Gastrocnemius medialis (tissue), 4 donors: ENCODE results near the gene STOX1. TPM values are rescaled to one million over a fixed set of nuclear protein-coding genes. Genes with fewer than 3 reads are reported as not detected.
"Not testable (repeated sequence)": the region's sequence is repeated elsewhere in the genome, so short reads cannot be mapped to it uniquely, and the experiment has no call there.

Experiments used
- ATAC-seq, 2 donors: fragments of 150-250 bp; one replicate each; pipeline ENCODE4 v1.9.1; 2016
- DNase-seq, 2 donors: peaks; one replicate each; pipeline ENCODE4 v3.0.0-alpha.2; 2019
- H3K27ac ChIP-seq, 4 donors: fragments of 200-600 bp; sonication (generic); 1 replicate in 1 of 4; 2 replicates in 3 of 4; pipeline ENCODE4 v1.5.1; 2016 to 2018; ENCODE audit warnings: mild to moderate bottlenecking in 2 of 4, moderate library complexity in 1 of 4
- H3K27me3 ChIP-seq, 3 donors: fragments of 200-600 bp; sonication (generic) in 2 of 3; 1 replicate in 1 of 3; 2 replicates in 2 of 3; pipeline versions ENCODE4 v1.5.1 to v1.6.0; 2016 to 2019; ENCODE audit warnings: mild to moderate bottlenecking in 1 of 3, moderate library complexity in 1 of 3
- H3K36me3 ChIP-seq, 2 donors: fragments of 200-600 bp; sonication (generic) in 1 of 2; one replicate each; pipeline ENCODE4 v1.5.1; 2017 to 2018
- H3K4me1 ChIP-seq, 2 donors: fragments of 200-600 bp; sonication (generic) in 1 of 2; one replicate each; pipeline ENCODE4 v1.5.1; 2016 to 2017; ENCODE audit warnings: mild to moderate bottlenecking in 2 of 2
- H3K4me3 ChIP-seq, 4 donors: fragments of 200-600 bp; sonication (generic) in 3 of 4; 1 replicate in 1 of 4; 2 replicates in 3 of 4; pipeline ENCODE4 v1.5.1; 2016 to 2019; ENCODE audit warnings: mild to moderate bottlenecking in 2 of 4
- H3K9me3 ChIP-seq, 3 donors: fragments of 200-600 bp; sonication (generic) in 2 of 3; 1 replicate in 1 of 3; 2 replicates in 2 of 3; pipeline ENCODE4 v1.5.1; 2016 to 2019
- CTCF ChIP-seq, 5 experiments: fragments of 450-650 bp in 3 of 5; fragments of 200-600 bp in 2 of 5; sonication (generic) in 2 of 5; IDR thresholded peaks in 4 of 5; conservative IDR thresholded peaks in 1 of 5; 1 replicate in 4 of 5; 2 replicates in 1 of 5; pipeline ENCODE4 v1.5.1; 2016 to 2019; ENCODE audit warnings: antibody characterized with exemption in 5 of 5, mild to moderate bottlenecking in 3 of 5, moderate library complexity in 3 of 5
- POLR2A ChIP-seq, 2 donors: fragments of 450-650 bp; IDR thresholded peaks; one replicate each; pipeline ENCODE4 v1.6.1; 2017; ENCODE audit warnings: antibody characterized with exemption in 2 of 2, mild to moderate bottlenecking in 2 of 2, moderate library complexity in 2 of 2
- in situ Hi-C, 4 donors: fragments of 200-750 bp; cut with MboI; loops; one replicate each; pipeline versions ENCODE4 v1.15.0 to v1.8.0; 2017; ENCODE audit warnings: low sequenced_read_pairs in 4 of 4
- intact Hi-C: fragments of 100-400 bp; cut with DNase I; formaldehyde crosslinking; loops from one replicate; pipeline ENCODE4 v1.15.1; 2023; ENCODE audit warnings: low total_unique reads
- total RNA-seq, 4 donors: library from RNA; depleted of rRNA; stranded (reverse); fragments of >200 nt; gene quantifications; one replicate each; pipeline versions ENCODE4 v1.1.0 to v1.2.3, GENCODE V29; 2016

The STOX1 gene
- total RNA-seq, 4 donors from 2014 or later = 0.10 to 1.5 (median 1.1) TPM

GRCh38 chr10:68901105-68901927, 74.0 kb downstream of the STOX1 start, which contains the start of gene DDX50:
Gene DDX50, plus strand, starts transcription at chr10:68901315. Its CDS starts 70 bp downstream, at chr10:68901385.
- peak; percentile 98 to 99 for DNase-seq
- Histone ChIP-seq H3K4me1 (peaks cover 18 to 26% of the 10 kb centered on the region in 2 donors), H3K4me3 (peak within 1 kb of the TSS; percentile 92 to 98 (median 96)), H3K9me3 (no peaks in the 10 kb centered on the region), H3K27ac (peak within 1 kb of the TSS; percentile 93 to 99 (median 98)), H3K36me3 (no peaks in the 10 kb centered on the region), H3K27me3 (no peaks in the 10 kb centered on the region)
- intact Hi-C loops (loop anchor here (2.0 to 10.0 kb wide), 2 partner anchors 181 to 497 kb away; partner anchors contain the start of genes CCAR1 and RUFY2), in situ Hi-C loops (loop anchor here in 1 of 4 donors (25.0 kb wide), 1 partner anchor 164 kb away; no protein-coding TSS in a partner anchor)
- peak; percentile 99 for ATAC-seq
- TF ChIP-seq CTCF (IDR thresholded peaks at IDR 0.05 in 4 of 5, conservative IDR thresholded peaks at IDR 0.05 in 1 of 5) = peak in 4 of 5 experiments; percentile 13 to 37 (median 16)
- peak; percentile 77 to 82 for TF ChIP-seq POLR2A (IDR thresholded peaks at IDR 0.05)

- DNase-seq = no peak
- intact Hi-C loops = loop anchor here (10.0 kb wide), 1 partner anchor 498 kb away; the partner anchor contains the start of gene RUFY2
- H3K4me3 ChIP-seq = peak overlapping the region in 2 of 4 donors; percentile 92 to 93
- no peaks in the 10 kb centered on the region for H3K9me3 ChIP-seq
- TF ChIP-seq POLR2A (IDR thresholded peaks at IDR 0.05) (no peak), CTCF (IDR thresholded peaks at IDR 0.05 in 4 of 5, conservative IDR thresholded peaks at IDR 0.05 in 1 of 5) (no peak)
- no peaks in the 10 kb centered on the region for H3K27me3 ChIP-seq
- H3K36me3 ChIP-seq = peaks cover 0 to 8% of the 10 kb centered on the region in 2 donors
- no peak for ATAC-seq
- in situ Hi-C loops = loop anchor here in 1 of 4 donors (25.0 kb wide), 1 partner anchor 165 kb away; no protein-coding TSS in a partner anchor
- H3K27ac ChIP-seq = peak overlapping the region; percentile 93 to 99 (median 98)
- H3K4me1 ChIP-seq = peaks cover 18 to 26% of the 10 kb centered on the region in 2 donors
These were observed 75.1 kb downstream of the STOX1 start for GRCh38 chr10:68902382-68902781.

- H3K4me1 ChIP-seq = no peaks in the 10 kb centered on the region
- no peak overlapping the region for H3K27ac ChIP-seq
- DNase-seq (no peak), ATAC-seq (no peak)
- no peak overlapping the region for H3K4me3 ChIP-seq
- intact Hi-C loops = no loop called here
- no peak for TF ChIP-seq POLR2A (IDR thresholded peaks at IDR 0.05)
- TF ChIP-seq CTCF (IDR thresholded peaks at IDR 0.05 in 4 of 5, conservative IDR thresholded peaks at IDR 0.05 in 1 of 5) = no peak
- in situ Hi-C loops = loop anchor here in 1 of 4 donors (25.0 kb wide), 1 partner anchor 187 kb away; no protein-coding TSS in a partner anchor
- H3K36me3 ChIP-seq = peaks cover 0 to 20% of the 10 kb centered on the region in 2 donors
- H3K27me3 ChIP-seq = no peaks in the 10 kb centered on the region
- H3K9me3 ChIP-seq = no peaks in the 10 kb centered on the region
These were observed 97.3 kb downstream of the STOX1 start for GRCh38 chr10:68924593-68924992.

- ATAC-seq (no peak), DNase-seq (no peak)
- Histone ChIP-seq H3K4me1 (no peaks in the 10 kb centered on the region), H3K36me3 (peaks cover 0 to 16% of the 10 kb centered on the region in 2 donors), H3K27me3 (no peaks in the 10 kb centered on the region), H3K4me3 (no peak overlapping the region), H3K9me3 (no peaks in the 10 kb centered on the region), H3K27ac (no peak overlapping the region)
- no peak for TF ChIP-seq CTCF (IDR thresholded peaks at IDR 0.05 in 4 of 5, conservative IDR thresholded peaks at IDR 0.05 in 1 of 5)
- no peak for TF ChIP-seq POLR2A (IDR thresholded peaks at IDR 0.05)
- intact Hi-C loops (no loop called here), in situ Hi-C loops (no loop called here)
These were observed 98.2 kb downstream of the STOX1 start for GRCh38 chr10:68925489-68925888.

GRCh38 chr10:68929157-68929556, 101.8 kb downstream of the STOX1 start:
- H3K27me3 ChIP-seq, DNase-seq, H3K4me1 ChIP-seq, H3K27ac ChIP-seq, ATAC-seq, in situ Hi-C loops, H3K4me3 ChIP-seq, intact Hi-C loops, H3K9me3 ChIP-seq: not testable (repeated sequence)
- peaks cover 0 to 22% of the 10 kb centered on the region in 2 donors for H3K36me3 ChIP-seq

GRCh38 chr10:68929888-68930287, 102.6 kb downstream of the STOX1 start:
- DNase-seq, H3K27me3 ChIP-seq, H3K9me3 ChIP-seq, intact Hi-C loops, H3K4me3 ChIP-seq, H3K4me1 ChIP-seq, ATAC-seq, H3K27ac ChIP-seq, in situ Hi-C loops: not testable (repeated sequence)
- H3K36me3 ChIP-seq = peaks cover 0 to 27% of the 10 kb centered on the region in 2 donors

- H3K36me3 ChIP-seq = peaks cover 0 to 27% of the 10 kb centered on the region in 2 donors
- DNase-seq, H3K27ac ChIP-seq, H3K4me1 ChIP-seq, in situ Hi-C loops, ATAC-seq, intact Hi-C loops, H3K27me3 ChIP-seq, H3K4me3 ChIP-seq, H3K9me3 ChIP-seq: not testable (repeated sequence)
These were observed 105.5 kb downstream of the STOX1 start for GRCh38 chr10:68932860-68933259.
